HepG2 (cell line): ENCODE results near the gene SRCAP. TPM values are rescaled to one million over a fixed set of nuclear protein-coding genes. Genes with fewer than 3 reads are reported as not detected.

Source experiments
- CREB1 ChIP-seq, 2 experiments: fragments of 450-650 bp in 1 of 2; IDR thresholded peaks; 2 replicates each; pipeline ENCODE4 v1.6.1; 2016 to 2017; ENCODE audit warnings: control low read depth in 1 of 2, mild to moderate bottlenecking in 1 of 2, missing compliant biosample characterization in 1 of 2, missing genetic modification characterization in 1 of 2
- KDM4B ChIP-seq: sonication (generic); formaldehyde crosslinking; IDR thresholded peaks from 2 replicates; pipeline ENCODE4 v1.4.0; 2020; ENCODE audit warnings: missing genetic modification reagents
- MAF1 ChIP-seq: sonication (generic); formaldehyde crosslinking; IDR thresholded peaks from 2 replicates; pipeline ENCODE4 v1.5.0; 2020; ENCODE audit warnings: missing genetic modification reagents, borderline replicate concordance
- MYNN ChIP-seq: sonication (generic); formaldehyde crosslinking; IDR thresholded peaks from 2 replicates; pipeline ENCODE4 v1.4.0; 2020; ENCODE audit warnings: mild to moderate bottlenecking, low read depth, missing genetic modification reagents
- MZF1 ChIP-seq: sonication (generic); formaldehyde crosslinking; IDR thresholded peaks from 2 replicates; pipeline ENCODE4 v1.8.1; 2023; ENCODE audit warnings: mild to moderate bottlenecking, missing genetic modification reagents, borderline replicate concordance
- ONECUT2 ChIP-seq: sonication (generic); formaldehyde crosslinking; IDR thresholded peaks from 2 replicates; pipeline ENCODE4 v1.4.0; 2020; ENCODE audit warnings: missing genetic modification reagents
- SATB2 ChIP-seq: sonication (generic); formaldehyde crosslinking; IDR thresholded peaks from 2 replicates; pipeline ENCODE4 v1.5.0; 2020; ENCODE audit warnings: missing genetic modification reagents
- SMAD1 ChIP-seq: sonication (generic); formaldehyde crosslinking; IDR thresholded peaks from 2 replicates; pipeline ENCODE4 v1.4.0; 2020; ENCODE audit warnings: missing genetic modification reagents, low read depth, mild to moderate bottlenecking, borderline replicate concordance
- SMC3 ChIP-seq: IDR thresholded peaks from 2 replicates; pipeline ENCODE4 v1.6.1; 2011; ENCODE audit warnings: low read length, improper control_type of control experiment
- TGIF2 ChIP-seq: IDR thresholded peaks from 2 replicates; pipeline ENCODE4 v1.6.1; 2016; ENCODE audit warnings: control low read depth, missing compliant biosample characterization
- ZC3H4 ChIP-seq: sonication (generic); formaldehyde crosslinking; IDR thresholded peaks from 2 replicates; pipeline ENCODE4 v1.4.0; 2020; ENCODE audit warnings: missing genetic modification reagents, borderline replicate concordance
- ZNF207 ChIP-seq: fragments of 450-650 bp; IDR thresholded peaks from 2 replicates; pipeline ENCODE4 v1.6.1; 2016; ENCODE audit warnings: antibody characterized with exemption, borderline replicate concordance
- ZNF281 ChIP-seq: sonication (generic); formaldehyde crosslinking; IDR thresholded peaks from 2 replicates; pipeline ENCODE4 v1.4.0; 2020; ENCODE audit warnings: missing genetic modification reagents, borderline replicate concordance
- ZNF354B ChIP-seq: sonication (generic); formaldehyde crosslinking; IDR thresholded peaks from 2 replicates; pipeline ENCODE4 v1.8.0; 2022; ENCODE audit warnings: mild to moderate bottlenecking, missing genetic modification reagents
- ZNF546 ChIP-seq: sonication (generic); formaldehyde crosslinking; conservative IDR thresholded peaks from 2 replicates; pipeline ENCODE4 v1.8.1; 2023; ENCODE audit warnings: mild to moderate bottlenecking, missing genetic modification reagents
- ZNF782 ChIP-seq: sonication (generic); formaldehyde crosslinking; IDR thresholded peaks from 2 replicates; pipeline ENCODE4 v1.4.0; 2020; ENCODE audit warnings: missing genetic modification reagents, mild to moderate bottlenecking, borderline replicate concordance
- polyA plus RNA-seq, 8 experiments: library from polyadenylated mRNA; depleted of rRNA in 3 of 8; stranded (reverse) in 7 of 8; unstranded in 1 of 8; fragments of >200 nt; fragmentation: Illumina TruSeq in 4 of 8; extraction: Trizol in 4 of 8; gene quantifications; 2 replicates each; pipeline versions ENCODE4 v1.2.1 to v1.2.3, GENCODE V29; 2011 to 2016; ENCODE audit warnings: low read depth in 4 of 8, missing spikeins in 1 of 8, mixed read lengths in 1 of 8; ENCODE audit not compliant: insufficient read depth in 1 of 8
- total RNA-seq, 5 experiments: library from RNA; depleted of rRNA; stranded (reverse); fragments of >200 nt; fragmentation: Illumina TruSeq; extraction: Trizol; gene quantifications; 2 replicates each; pipeline ENCODE4 v1.2.3, GENCODE V29; 2016; ENCODE audit warnings: low read depth in 1 of 5
- TF ChIP-seq, protein P1 (sequence below): IDR thresholded peaks from 2 replicates; pipeline ENCODE4 v1.6.1; 2016; ENCODE audit warnings: missing genetic modification reagents, missing compliant biosample characterization
- TF ChIP-seq, protein P2 (sequence below): sonication (generic); formaldehyde crosslinking; IDR thresholded peaks from 2 replicates; pipeline ENCODE4; 2020; ENCODE audit warnings: missing genetic modification reagents, mild to moderate bottlenecking, borderline replicate concordance
- TF ChIP-seq, protein P3 (sequence below): IDR thresholded peaks from 2 replicates; pipeline ENCODE4 v1.4.0; 2020; ENCODE audit warnings: mild to moderate bottlenecking, missing genetic modification reagents

SRCAP gene
- total and polyA plus RNA-seq, 2 of the 13 experiments (the other 11 are each of a cell fraction or from before 2014, with no cell fraction given) = 4.9 to 9.0 TPM

DNA sequence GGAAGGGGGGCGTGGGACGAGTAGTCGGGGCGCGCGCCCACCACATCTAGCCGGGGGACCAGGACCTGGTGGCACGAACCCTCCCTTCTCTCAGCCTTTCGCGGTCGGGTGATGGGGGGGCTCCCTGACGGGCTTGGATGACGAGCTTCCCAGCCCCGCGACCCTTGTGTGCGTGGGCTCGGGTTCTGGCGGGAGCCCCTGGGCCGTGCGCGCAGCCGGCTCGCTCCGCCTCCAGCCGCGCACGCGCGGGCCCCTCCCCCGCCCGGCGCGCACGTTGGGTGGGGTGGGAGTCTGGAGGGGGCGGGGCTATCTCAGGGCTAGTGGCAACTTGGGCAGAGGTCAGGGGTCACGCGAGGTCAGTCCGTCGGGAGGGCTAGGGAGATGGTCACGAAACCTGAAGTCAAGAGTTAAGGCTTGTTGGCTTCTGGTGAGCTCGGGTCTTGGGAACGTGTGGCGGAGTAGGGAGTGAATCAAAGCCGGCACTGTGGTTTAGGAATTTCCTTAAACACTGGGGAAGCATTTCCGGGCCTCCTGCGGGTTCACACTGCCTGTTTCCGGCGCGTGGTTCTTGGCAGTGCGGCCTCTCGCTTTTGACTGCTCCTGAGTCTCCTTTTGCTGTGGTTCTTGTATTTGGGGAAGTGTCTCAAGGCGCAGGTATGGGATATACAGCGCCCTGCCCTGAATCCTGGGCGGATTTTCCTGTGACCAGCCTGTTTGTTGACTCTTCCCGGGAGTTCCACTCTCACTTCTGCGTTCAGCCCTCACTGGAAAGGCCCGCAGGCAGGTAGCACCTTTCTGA, at the start of gene SRCAP (continued):
- TF ChIP-seq ZNF546 (CRISPR knock-in tag) = no peak; the same call in 1 of the 2 replicates
- no peak for TF ChIP-seq ONECUT2
- peak; percentile 46; the same call in 1 of the 2 replicates for TF ChIP-seq TGIF2 (CRISPR knock-in tag)
- TF ChIP-seq, protein P1, sequence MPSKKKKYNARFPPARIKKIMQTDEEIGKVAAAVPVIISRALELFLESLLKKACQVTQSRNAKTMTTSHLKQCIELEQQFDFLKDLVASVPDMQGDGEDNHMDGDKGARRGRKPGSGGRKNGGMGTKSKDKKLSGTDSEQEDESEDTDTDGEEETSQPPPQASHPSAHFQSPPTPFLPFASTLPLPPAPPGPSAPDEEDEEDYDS (CRISPR knock-in tag) = peak; percentile 61; the same call in 1 of the 2 replicates
- no peak for TF ChIP-seq SATB2 (CRISPR knock-in tag)
- TF ChIP-seq KDM4B = no peak
- no peak for TF ChIP-seq ZNF354B (CRISPR knock-in tag)
- 0 out of 2 replicates have a peak, but pooled peaks have one; percentile 11 for TF ChIP-seq ZC3H4
- peak; percentile 94 for TF ChIP-seq ZNF281
- 0 out of 2 replicates have a peak, but pooled peaks have one; percentile 68 for TF ChIP-seq SMAD1 (CRISPR knock-in tag)
- no peak for TF ChIP-seq CREB1 (IDR thresholded peaks at IDR 0.05)
- TF ChIP-seq CREB1 (CRISPR knock-in tag; IDR thresholded peaks at IDR 0.05) = no peak
- TF ChIP-seq MYNN (CRISPR knock-in tag) = no peak
- TF ChIP-seq, protein P2, sequence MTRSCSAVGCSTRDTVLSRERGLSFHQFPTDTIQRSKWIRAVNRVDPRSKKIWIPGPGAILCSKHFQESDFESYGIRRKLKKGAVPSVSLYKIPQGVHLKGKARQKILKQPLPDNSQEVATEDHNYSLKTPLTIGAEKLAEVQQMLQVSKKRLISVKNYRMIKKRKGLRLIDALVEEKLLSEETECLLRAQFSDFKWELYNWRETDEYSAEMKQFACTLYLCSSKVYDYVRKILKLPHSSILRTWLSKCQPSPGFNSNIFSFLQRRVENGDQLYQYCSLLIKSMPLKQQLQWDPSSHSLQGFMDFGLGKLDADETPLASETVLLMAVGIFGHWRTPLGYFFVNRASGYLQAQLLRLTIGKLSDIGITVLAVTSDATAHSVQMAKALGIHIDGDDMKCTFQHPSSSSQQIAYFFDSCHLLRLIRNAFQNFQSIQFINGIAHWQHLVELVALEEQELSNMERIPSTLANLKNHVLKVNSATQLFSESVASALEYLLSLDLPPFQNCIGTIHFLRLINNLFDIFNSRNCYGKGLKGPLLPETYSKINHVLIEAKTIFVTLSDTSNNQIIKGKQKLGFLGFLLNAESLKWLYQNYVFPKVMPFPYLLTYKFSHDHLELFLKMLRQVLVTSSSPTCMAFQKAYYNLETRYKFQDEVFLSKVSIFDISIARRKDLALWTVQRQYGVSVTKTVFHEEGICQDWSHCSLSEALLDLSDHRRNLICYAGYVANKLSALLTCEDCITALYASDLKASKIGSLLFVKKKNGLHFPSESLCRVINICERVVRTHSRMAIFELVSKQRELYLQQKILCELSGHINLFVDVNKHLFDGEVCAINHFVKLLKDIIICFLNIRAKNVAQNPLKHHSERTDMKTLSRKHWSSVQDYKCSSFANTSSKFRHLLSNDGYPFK (CRISPR knock-in tag) = no peak
- TF ChIP-seq MZF1 (CRISPR knock-in tag) = 0 out of 2 replicates have a peak, but pooled peaks have one; percentile 46
- TF ChIP-seq, protein P3, sequence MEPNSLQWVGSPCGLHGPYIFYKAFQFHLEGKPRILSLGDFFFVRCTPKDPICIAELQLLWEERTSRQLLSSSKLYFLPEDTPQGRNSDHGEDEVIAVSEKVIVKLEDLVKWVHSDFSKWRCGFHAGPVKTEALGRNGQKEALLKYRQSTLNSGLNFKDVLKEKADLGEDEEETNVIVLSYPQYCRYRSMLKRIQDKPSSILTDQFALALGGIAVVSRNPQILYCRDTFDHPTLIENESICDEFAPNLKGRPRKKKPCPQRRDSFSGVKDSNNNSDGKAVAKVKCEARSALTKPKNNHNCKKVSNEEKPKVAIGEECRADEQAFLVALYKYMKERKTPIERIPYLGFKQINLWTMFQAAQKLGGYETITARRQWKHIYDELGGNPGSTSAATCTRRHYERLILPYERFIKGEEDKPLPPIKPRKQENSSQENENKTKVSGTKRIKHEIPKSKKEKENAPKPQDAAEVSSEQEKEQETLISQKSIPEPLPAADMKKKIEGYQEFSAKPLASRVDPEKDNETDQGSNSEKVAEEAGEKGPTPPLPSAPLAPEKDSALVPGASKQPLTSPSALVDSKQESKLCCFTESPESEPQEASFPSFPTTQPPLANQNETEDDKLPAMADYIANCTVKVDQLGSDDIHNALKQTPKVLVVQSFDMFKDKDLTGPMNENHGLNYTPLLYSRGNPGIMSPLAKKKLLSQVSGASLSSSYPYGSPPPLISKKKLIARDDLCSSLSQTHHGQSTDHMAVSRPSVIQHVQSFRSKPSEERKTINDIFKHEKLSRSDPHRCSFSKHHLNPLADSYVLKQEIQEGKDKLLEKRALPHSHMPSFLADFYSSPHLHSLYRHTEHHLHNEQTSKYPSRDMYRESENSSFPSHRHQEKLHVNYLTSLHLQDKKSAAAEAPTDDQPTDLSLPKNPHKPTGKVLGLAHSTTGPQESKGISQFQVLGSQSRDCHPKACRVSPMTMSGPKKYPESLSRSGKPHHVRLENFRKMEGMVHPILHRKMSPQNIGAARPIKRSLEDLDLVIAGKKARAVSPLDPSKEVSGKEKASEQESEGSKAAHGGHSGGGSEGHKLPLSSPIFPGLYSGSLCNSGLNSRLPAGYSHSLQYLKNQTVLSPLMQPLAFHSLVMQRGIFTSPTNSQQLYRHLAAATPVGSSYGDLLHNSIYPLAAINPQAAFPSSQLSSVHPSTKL = no peak
- TF ChIP-seq MAF1 (CRISPR knock-in tag) = peak; percentile 68; the same call in 1 of the 2 replicates
- no peak for TF ChIP-seq SMC3
- no peak for TF ChIP-seq ZNF782 (CRISPR knock-in tag)
- no peak for TF ChIP-seq ZNF207
